Prostate gland (tissue), 2 donors: ENCODE measurements around the gene KRTAP21-2. TPM values are rescaled to one million over a fixed set of nuclear protein-coding genes. Genes with fewer than 3 reads are reported as not detected.

Experiments
- DNase-seq: peaks from one replicate; pipeline ENCODE4 v3.0.0-alpha.2; 2019; ENCODE audit warnings: low spot score
- H3K27ac ChIP-seq, 2 donors: fragments of 200-600 bp; sonication (generic); 2 replicates each; pipeline ENCODE4 v1.5.1; 2017 to 2019
- H3K27me3 ChIP-seq: fragments of 200-600 bp; sonication (generic); replicated peaks from 2 replicates; pipeline ENCODE4 v1.5.1; 2019; ENCODE audit not compliant: insufficient read depth
- H3K36me3 ChIP-seq, 2 donors: fragments of 200-600 bp; sonication (generic); 1 replicate in 1 of 2; 2 replicates in 1 of 2; pipeline versions ENCODE4 v1.5.1 to v1.8.1; 2017 to 2019
- H3K4me1 ChIP-seq: fragments of 200-600 bp; sonication (generic); replicated peaks from 2 replicates; pipeline ENCODE4 v1.5.1; 2019
- H3K4me3 ChIP-seq, 2 donors: fragments of 200-600 bp; sonication (generic); 2 replicates each; pipeline ENCODE4 v1.5.1; 2017 to 2019
- H3K9me3 ChIP-seq: fragments of 200-600 bp; sonication (generic); 2 replicates; pipeline ENCODE4 v1.5.1; 2017
- CTCF ChIP-seq, 4 experiments: fragments of 200-600 bp in 2 of 4; fragments of 450-650 bp in 2 of 4; sonication (generic) in 2 of 4; IDR thresholded peaks; 1 replicate in 3 of 4; 2 replicates in 1 of 4; pipeline ENCODE4 v1.5.1; 2016 to 2019; ENCODE audit warnings: antibody characterized with exemption in 4 of 4, mild to moderate bottlenecking in 2 of 4, moderate library complexity in 2 of 4
- POLR2A ChIP-seq: fragments of 450-650 bp; IDR thresholded peaks from one replicate; pipeline ENCODE4 v1.6.1; 2016; ENCODE audit warnings: antibody characterized with exemption, mild to moderate bottlenecking
- POLR2AphosphoS5 ChIP-seq: sonication (generic); formaldehyde crosslinking; IDR thresholded peaks from one replicate; pipeline ENCODE4 v1.6.1; 2017; ENCODE audit warnings: antibody characterized with exemption
- WGBS: methylation state at CpG from one replicate; pipeline ENCODE4 v1.1.5; 2018; 5-methylcytosine and 5-hydroxymethylcytosine counted together
- intact Hi-C: fragments of 100-400 bp; cut with DNase I; formaldehyde crosslinking; loops from one replicate; pipeline ENCODE4 v1.14.2; 2022
- total RNA-seq, 2 donors: library from RNA; depleted of rRNA; stranded (reverse); fragments of >200 nt; gene quantifications; one replicate each; pipeline ENCODE4 v1.1.0, GENCODE V29; 2016

KRTAP21-2 gene
- not detected for total RNA-seq

DNA sequence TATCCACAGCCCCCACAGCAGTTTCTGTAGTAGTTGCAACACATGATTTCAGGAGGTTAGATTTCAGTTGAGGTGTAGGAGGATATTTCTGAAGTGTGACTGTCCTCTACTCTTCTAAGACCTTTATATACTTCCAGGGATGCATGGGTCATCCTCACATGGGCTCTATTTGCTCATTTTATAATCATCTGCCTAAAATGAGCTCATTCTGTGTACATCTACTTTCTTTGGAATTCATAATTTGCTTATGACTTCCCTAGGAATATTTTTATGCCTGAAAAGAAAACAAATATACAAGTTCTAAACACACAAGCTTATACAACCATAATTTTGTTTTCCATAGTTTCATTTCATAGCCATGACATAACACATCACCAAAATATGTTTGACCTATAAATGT, at the start of gene KRTAP21-2:
KRTAP21-2 (minus strand) TSS at position 101 of the 400 bp plus-strand sequence; CDS start at position 44, 57 bp downstream.
- Histone ChIP-seq H3K9me3 (no peaks in the 10 kb centered on the region), H3K27ac (no peak within 1 kb of the TSS), H3K36me3 (no peaks in the 10 kb centered on the region), H3K4me3 (no peak within 1 kb of the TSS), H3K4me1 (no peaks in the 10 kb centered on the region), H3K27me3 (no peaks in the 10 kb centered on the region)
- intact Hi-C loops: no loop called here
- no peak for DNase-seq
- no peak for TF ChIP-seq POLR2AphosphoS5
- TF ChIP-seq CTCF (IDR thresholded peaks at IDR 0.05): no peak
- no peak for TF ChIP-seq POLR2A

GRCh38 chr21:30793581-30794314, 46.7 kb upstream of the KRTAP21-2 start:
- H3K36me3 ChIP-seq: no peaks in the 10 kb centered on the region
- 66% methylated on average over 2 of the region's 2 CpGs for WGBS

GRCh38 chr21:30779249-30779648, 32.2 kb upstream of the KRTAP21-2 start:
- Histone ChIP-seq H3K4me3 (no peak overlapping the region), H3K27me3 (no peaks in the 10 kb centered on the region), H3K27ac (no peak overlapping the region), H3K4me1 (no peaks in the 10 kb centered on the region), H3K9me3 (no peaks in the 10 kb centered on the region), H3K36me3 (no peaks in the 10 kb centered on the region)
- no peak for TF ChIP-seq POLR2A
- TF ChIP-seq CTCF (IDR thresholded peaks at IDR 0.05): no peak
- TF ChIP-seq POLR2AphosphoS5: no peak
- WGBS: 66% methylated on average over 1 of the region's 1 CpG
- no peak for DNase-seq
- intact Hi-C loops: no loop called here

More at GRCh38 chr21:30793581-30794314, 46.7 kb upstream of the KRTAP21-2 start:
- no peaks in the 10 kb centered on the region for H3K27me3 ChIP-seq
- no peak for TF ChIP-seq POLR2AphosphoS5
- no peak for TF ChIP-seq POLR2A
- no peak for TF ChIP-seq CTCF (IDR thresholded peaks at IDR 0.05)
- no peak overlapping the region for H3K4me3 ChIP-seq
- H3K9me3 ChIP-seq: no peaks in the 10 kb centered on the region
- no peaks in the 10 kb centered on the region for H3K4me1 ChIP-seq
- DNase-seq: no peak
- no peak overlapping the region for H3K27ac ChIP-seq
- intact Hi-C loops: no loop called here

GRCh38 chr21:30769724-30770431, 22.8 kb upstream of the KRTAP21-2 start:
- no peak overlapping the region for H3K27ac ChIP-seq
- H3K9me3 ChIP-seq: no peaks in the 10 kb centered on the region
- no peak overlapping the region for H3K4me3 ChIP-seq
- H3K4me1 ChIP-seq: no peaks in the 10 kb centered on the region
- DNase-seq: no peak
- no peak for TF ChIP-seq CTCF (IDR thresholded peaks at IDR 0.05)
- TF ChIP-seq POLR2AphosphoS5: no peak
- TF ChIP-seq POLR2A: no peak
- intact Hi-C loops: no loop called here
- 77% methylated on average over 4 of the region's 4 CpGs for WGBS
- H3K27me3 ChIP-seq: no peaks in the 10 kb centered on the region
- H3K36me3 ChIP-seq: no peaks in the 10 kb centered on the region

- DNase-seq: no peak
- Histone ChIP-seq H3K4me1 (no peaks in the 10 kb centered on the region), H3K27me3 (no peaks in the 10 kb centered on the region), H3K27ac (no peak overlapping the region), H3K36me3 (no peaks in the 10 kb centered on the region), H3K9me3 (no peaks in the 10 kb centered on the region), H3K4me3 (no peak overlapping the region)
- intact Hi-C loops: no loop called here
- TF ChIP-seq POLR2A: no peak
- no peak for TF ChIP-seq POLR2AphosphoS5
- 56% methylated on average over 2 of the region's 2 CpGs for WGBS
These were observed 13.7 kb upstream of the KRTAP21-2 start for GRCh38 chr21:30760776-30761175.
